Measurements from ENCODE around the gene FGD5.

Gene FGD5

DNA sequence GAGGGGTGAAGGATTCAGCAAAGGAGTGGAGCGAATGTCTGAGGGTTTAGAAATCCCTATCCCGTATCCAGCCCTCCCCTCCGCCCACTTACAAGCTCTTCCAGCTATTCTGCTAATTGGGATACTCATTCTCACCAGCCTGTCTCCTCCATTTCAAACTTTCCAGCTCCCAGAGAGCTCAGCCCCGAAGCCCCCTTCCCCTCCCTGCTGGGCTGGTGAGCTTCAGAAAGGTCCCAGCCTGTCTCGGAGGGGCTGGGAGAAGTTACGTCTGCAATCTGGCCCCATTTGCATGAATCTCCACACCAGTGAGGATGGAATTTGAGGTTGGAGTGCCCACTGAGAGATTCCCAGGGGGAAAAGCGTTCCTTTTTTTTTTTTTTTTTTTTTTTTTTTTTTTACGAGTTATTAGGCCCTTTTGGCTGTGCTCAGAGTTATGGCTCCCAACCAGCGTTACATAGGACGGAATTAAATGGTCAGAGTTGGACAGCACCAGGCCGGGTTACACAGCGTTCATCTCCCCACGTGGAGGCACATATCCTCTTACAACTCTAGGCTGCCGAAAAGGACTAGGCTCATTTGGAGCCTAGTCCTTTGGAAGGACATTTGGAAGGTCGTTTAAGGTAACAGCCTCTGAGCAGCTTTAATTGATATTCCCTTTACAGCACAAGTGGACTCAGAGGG, 34.6 kb downstream of the FGD5 start:
- TF ChIP-seq ZNF274 (IDR thresholded peaks at IDR 0.05; ENCODE audit: low read depth, low read length) = no peak

GRCh38 chr3:14857506-14857905, 38.7 kb downstream of the FGD5 start:
- no peak for TF ChIP-seq ZNF274 (IDR thresholded peaks at IDR 0.05; ENCODE audit: low read depth, low read length)
- no peak overlapping the region for H3K4me3 ChIP-seq (ENCODE audit: low read length)

More for the DNA sequence above, 34.6 kb downstream of the FGD5 start:
- H3K4me3 ChIP-seq (ENCODE audit: low read length) = no peak overlapping the region

- no peak for TF ChIP-seq ZNF274 (IDR thresholded peaks at IDR 0.05; ENCODE audit: low read depth, low read length)
- H3K4me3 ChIP-seq (ENCODE audit: low read length) = no peak overlapping the region
Observed at GRCh38 chr3:14858105-14858504, 39.3 kb downstream of the FGD5 start.

- TF ChIP-seq ZNF274 (IDR thresholded peaks at IDR 0.05; ENCODE audit: low read depth, low read length) = no peak
- H3K4me3 ChIP-seq (ENCODE audit: low read length) = no peak overlapping the region
Observed at GRCh38 chr3:14859880-14860279, 41.1 kb downstream of the FGD5 start.

DNA sequence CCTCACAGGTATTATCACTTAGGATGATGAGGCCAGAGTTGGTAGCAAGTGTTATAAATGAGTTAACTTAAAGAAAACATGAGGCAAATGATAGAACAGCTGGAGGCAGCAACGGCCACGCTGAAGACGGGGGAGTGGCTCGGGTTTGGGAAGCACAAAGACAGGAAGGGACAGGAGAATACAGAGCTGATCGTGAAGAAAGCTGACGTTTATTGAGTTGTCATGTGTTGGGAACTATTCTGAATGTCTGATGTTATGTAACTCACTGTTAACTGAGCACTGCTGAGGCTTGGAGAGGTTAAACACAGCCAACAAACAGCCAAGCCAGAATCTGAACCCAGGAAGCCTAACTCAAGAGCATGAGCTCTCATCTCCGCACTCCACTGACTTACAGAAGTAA, 42.3 kb downstream of the FGD5 start:
- no peak for TF ChIP-seq ZNF274 (IDR thresholded peaks at IDR 0.05; ENCODE audit: low read depth, low read length)
- no peak overlapping the region for H3K4me3 ChIP-seq (ENCODE audit: low read length)

GRCh38 chr3:14861446-14862302, 42.9 kb downstream of the FGD5 start:
- H3K4me3 ChIP-seq (ENCODE audit: low read length) = no peak overlapping the region
- no peak for TF ChIP-seq ZNF274 (IDR thresholded peaks at IDR 0.05; ENCODE audit: low read depth, low read length)

GRCh38 chr3:14862303-14862660, 43.5 kb downstream of the FGD5 start:
- no peak for TF ChIP-seq ZNF274 (IDR thresholded peaks at IDR 0.05; ENCODE audit: low read depth, low read length)
- H3K4me3 ChIP-seq (ENCODE audit: low read length) = no peak overlapping the region

DNA sequence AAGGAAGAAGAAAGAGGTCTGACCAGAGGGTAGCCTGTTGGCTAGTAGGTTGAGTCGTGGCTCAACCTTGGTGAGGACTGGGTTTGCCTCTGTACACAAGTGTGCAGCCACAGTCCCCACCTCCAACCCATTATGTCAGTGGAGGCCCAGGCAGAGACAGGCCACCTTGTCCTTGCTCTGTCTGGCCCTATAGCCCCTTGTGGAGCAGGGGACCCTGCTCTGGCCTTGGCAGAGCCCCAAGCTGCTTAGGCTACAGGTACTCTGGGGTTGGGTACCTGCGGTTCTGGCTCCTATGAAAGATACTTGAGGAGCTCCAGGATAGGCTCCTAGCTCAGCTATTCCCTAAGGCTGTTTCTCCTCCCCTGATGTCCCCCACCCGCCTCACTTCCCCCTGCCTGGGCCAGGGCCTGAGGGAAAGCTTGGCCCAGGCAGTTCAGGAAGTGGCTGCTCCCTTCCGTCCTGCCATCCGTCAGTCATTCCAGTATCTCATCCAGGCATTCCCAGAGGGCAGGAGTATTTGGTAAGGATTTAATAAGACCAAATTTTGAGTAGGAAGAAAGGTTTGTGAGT, 44.0 kb downstream of the FGD5 start:
- TF ChIP-seq ZNF274 (IDR thresholded peaks at IDR 0.05; ENCODE audit: low read depth, low read length) = no peak
- H3K4me3 ChIP-seq (ENCODE audit: low read length) = no peak overlapping the region

- TF ChIP-seq ZNF274 (IDR thresholded peaks at IDR 0.05; ENCODE audit: low read depth, low read length) = no peak
- no peak overlapping the region for H3K4me3 ChIP-seq (ENCODE audit: low read length)
Observed at GRCh38 chr3:14863333-14864100, 44.8 kb downstream of the FGD5 start.

- H3K4me3 ChIP-seq (ENCODE audit: low read length) = no peak overlapping the region
- no peak for TF ChIP-seq ZNF274 (IDR thresholded peaks at IDR 0.05; ENCODE audit: low read depth, low read length)
Observed at GRCh38 chr3:14864131-14864530, 45.4 kb downstream of the FGD5 start.

GRCh38 chr3:14866627-14867026, 47.9 kb downstream of the FGD5 start:
- TF ChIP-seq ZNF274 (IDR thresholded peaks at IDR 0.05; ENCODE audit: low read depth, low read length) = no peak
- H3K4me3 ChIP-seq (ENCODE audit: low read length) = no peak overlapping the region

GRCh38 chr3:14867936-14868570, 49.3 kb downstream of the FGD5 start:
- no peak for TF ChIP-seq ZNF274 (IDR thresholded peaks at IDR 0.05; ENCODE audit: low read depth, low read length)
- H3K4me3 ChIP-seq (ENCODE audit: low read length) = no peak overlapping the region

DNA sequence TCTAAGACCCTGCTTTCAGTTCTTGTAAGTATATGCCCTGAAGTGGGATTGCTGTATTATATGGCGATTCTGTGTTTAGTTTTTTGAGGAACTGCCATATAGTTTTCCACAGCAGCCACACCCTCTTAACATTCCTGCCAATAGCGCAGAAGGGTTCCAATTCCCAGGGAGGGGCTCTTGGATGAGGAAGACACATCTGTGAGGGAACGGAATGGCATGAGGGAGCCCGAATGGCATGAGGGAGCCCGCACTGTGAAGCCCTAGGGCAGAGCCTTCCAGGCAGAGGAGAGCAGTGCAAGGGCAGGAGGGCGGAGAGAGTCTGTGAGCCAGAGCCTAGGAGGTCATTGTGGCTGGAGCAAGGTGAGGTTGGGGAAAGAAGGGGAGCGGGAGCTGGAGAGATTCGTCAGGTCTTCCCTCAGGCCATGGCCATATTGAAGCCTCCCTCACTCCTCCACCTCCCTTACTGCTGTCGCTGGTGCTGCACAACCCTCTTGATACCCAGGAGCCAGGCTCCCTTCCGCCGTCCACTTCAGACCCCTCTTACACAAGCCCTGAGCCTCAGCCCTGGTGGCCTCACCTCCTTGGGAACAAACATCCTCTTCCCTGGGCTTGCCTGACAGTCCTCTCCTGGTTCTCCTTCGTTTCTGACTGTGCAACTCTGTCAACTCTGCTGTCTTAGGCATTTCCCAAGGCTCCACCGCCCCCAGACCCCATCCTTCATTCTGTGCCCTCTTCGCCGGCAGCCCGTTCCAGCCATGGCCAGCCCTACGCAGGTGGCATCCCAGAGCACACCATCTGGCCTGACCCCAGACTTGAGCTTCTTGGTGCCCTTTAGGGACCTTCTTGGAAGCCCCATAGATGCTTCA, 51.4 kb downstream of the FGD5 start:
- TF ChIP-seq ZNF274 (IDR thresholded peaks at IDR 0.05; ENCODE audit: low read depth, low read length) = no peak
- H3K4me3 ChIP-seq (ENCODE audit: low read length) = no peak overlapping the region

All from GM08714 (cell line).